ENCODE data around the gene ENTPD8. TPM values are rescaled to one million over a fixed set of nuclear protein-coding genes. Genes with fewer than 3 reads are reported as not detected.
"Not testable (repeated sequence)": the region's sequence is repeated elsewhere in the genome, so short reads cannot be mapped to it uniquely, and the experiment has no call there.

The ENTPD8 gene
- total RNA-seq, 1 experiment from 2014 or later: 0.76 TPM

- no peak for DNase-seq (ENCODE audit: low spot score)
These were observed 25.7 kb downstream of the ENTPD8 start for GRCh38 chr9:137415451-137415850.

GRCh38 chr9:137412431-137412830 lies 28.7 kb downstream of the ENTPD8 start:
- no peak for DNase-seq (ENCODE audit: low spot score)

- DNase-seq (ENCODE audit: low spot score): peak; percentile 90
These were observed 29.3 kb downstream of the ENTPD8 start for GRCh38 chr9:137411645-137412380.

GRCh38 chr9:137411260-137411644 lies 29.9 kb downstream of the ENTPD8 start:
- no peak for DNase-seq (ENCODE audit: low spot score)

GRCh38 chr9:137410891-137411249 lies 30.3 kb downstream of the ENTPD8 start:
- no peak for DNase-seq (ENCODE audit: low spot score)

GRCh38 chr9:137410236-137410890 lies 30.8 kb downstream of the ENTPD8 start:
- not testable (repeated sequence) for DNase-seq (ENCODE audit: low spot score)

GRCh38 chr9:137409515-137409914 lies 31.6 kb downstream of the ENTPD8 start:
- DNase-seq (ENCODE audit: low spot score): no peak

GRCh38 chr9:137408651-137409405 lies 32.3 kb downstream of the ENTPD8 start:
- no peak for DNase-seq (ENCODE audit: low spot score)

- DNase-seq (ENCODE audit: low spot score): no peak
These were observed 33.4 kb downstream of the ENTPD8 start for GRCh38 chr9:137407590-137408300.

- DNase-seq (ENCODE audit: low spot score): peak; percentile 69
These were observed 34.1 kb downstream of the ENTPD8 start for GRCh38 chr9:137406876-137407589.

- no peak for DNase-seq (ENCODE audit: low spot score)
These were observed 34.9 kb downstream of the ENTPD8 start for GRCh38 chr9:137406085-137406760.

GRCh38 chr9:137405677-137406081 lies 35.5 kb downstream of the ENTPD8 start:
- no peak for DNase-seq (ENCODE audit: low spot score)

GRCh38 chr9:137404961-137405567 lies 36.1 kb downstream of the ENTPD8 start:
- no peak for DNase-seq (ENCODE audit: low spot score)

GRCh38 chr9:137403269-137403668 lies 37.9 kb downstream of the ENTPD8 start:
- DNase-seq (ENCODE audit: low spot score): no peak

GRCh38 chr9:137402746-137403145 lies 38.4 kb downstream of the ENTPD8 start:
- no peak for DNase-seq (ENCODE audit: low spot score)

GRCh38 chr9:137398561-137399468 lies 42.3 kb downstream of the ENTPD8 start:
- DNase-seq (ENCODE audit: low spot score): no peak

GRCh38 chr9:137397675-137398423 lies 43.3 kb downstream of the ENTPD8 start:
- no peak for DNase-seq (ENCODE audit: low spot score)

GRCh38 chr9:137396634-137397367 lies 44.4 kb downstream of the ENTPD8 start:
- DNase-seq (ENCODE audit: low spot score): no peak

Measured in HT-29 (cell line).